Endothelial cell of umbilical vein (primary cell): ENCODE data around the gene PFKFB4. TPM values are rescaled to one million over a fixed set of nuclear protein-coding genes. Genes with fewer than 3 reads are reported as not detected.

ENCODE experiments used
- BruUV-seq: library from RNA; stranded (reverse); fragments of 400-500 nt; replicated peaks from 2 replicates; lab custom pipeline; 2021; lab: Mats Ljungman, UMichigan
- CTCF ChIA-PET: fragments of 300-600, 350-600 bp; sonication (Branson Sonifier 250); formaldehyde crosslinking; loops from one replicate; lab custom pipeline; 2021; ENCODE audit warnings: antibody characterized with exemption, inconsistent platforms; lab: Charles Lee
- POLR2A ChIA-PET: fragments of 300-600, 350-600 bp; sonication (Branson Sonifier 250); formaldehyde crosslinking; loops from one replicate; lab custom pipeline; 2021; ENCODE audit warnings: antibody characterized with exemption, inconsistent platforms; lab: Charles Lee
- DNase-seq: peaks from one replicate; pipeline ENCODE4 v3.0.0-alpha.2; 2011; ENCODE audit warnings: low read depth, low spot score
- FAIRE-seq: peaks from 2 replicates; lab custom pipeline; 2011; peaks lifted over from hg19 to GRCh38; lab: Jason Lieb, UNC
- H2AFZ ChIP-seq: 2 replicates; pipeline ENCODE4 v1.6.0; 2012; ENCODE audit warnings: low read depth, low read length, control low read depth, inconsistent platforms
- H3K27ac ChIP-seq: 2 replicates; pipeline ENCODE4 v1.5.1; 2011; ENCODE audit warnings: low read depth, mild to moderate bottlenecking, control low read depth, low read length, moderate library complexity; ENCODE audit not compliant: insufficient read depth
- H3K27me3 ChIP-seq, 2 experiments: 2 replicates each; pipeline versions ENCODE4 v1.6.0 to v1.6.1; 2011; ENCODE audit warnings: low read length in 2 of 2, mixed read lengths in 1 of 2; ENCODE audit not compliant: control insufficient read depth in 2 of 2, insufficient read depth in 2 of 2
- H3K36me3 ChIP-seq, 2 experiments: 2 replicates in 1 of 2; 3 replicates in 1 of 2; pipeline ENCODE4 v1.5.1; 2011; ENCODE audit warnings: low read length in 2 of 2, mild to moderate bottlenecking in 1 of 2, moderate library complexity in 1 of 2; ENCODE audit not compliant: control insufficient read depth in 2 of 2, insufficient read depth in 2 of 2; ENCODE audit errors: extremely low read depth in 1 of 2
- H3K4me1 ChIP-seq: 3 replicates; pipeline ENCODE4 v1.5.1; 2011; ENCODE audit warnings: mild to moderate bottlenecking, low read length; ENCODE audit not compliant: control insufficient read depth, insufficient read depth; ENCODE audit errors: extremely low read depth
- H3K4me2 ChIP-seq: 2 replicates; pipeline ENCODE4 v1.6.1; 2011; ENCODE audit warnings: low read length, control low read depth, mixed read lengths; ENCODE audit not compliant: insufficient read depth
- H3K4me3 ChIP-seq, 3 experiments: fragments of 200-600 bp in 1 of 3; sonication (generic), shearing (Covaris generic) in 1 of 3; replicated peaks in 1 of 3; 2 replicates each; pipeline ENCODE4 v1.5.1; 2011 to 2016; ENCODE audit warnings: control low read depth in 3 of 3, low read length in 3 of 3, mild to moderate bottlenecking in 2 of 3, inconsistent platforms in 1 of 3, low read depth in 1 of 3, moderate library complexity in 1 of 3; ENCODE audit not compliant: insufficient read depth in 1 of 3
- H3K79me2 ChIP-seq: 2 replicates; pipeline ENCODE4 v1.6.0; 2012; ENCODE audit warnings: low read length, inconsistent platforms; ENCODE audit not compliant: control insufficient read depth, insufficient read depth
- H3K9ac ChIP-seq: replicated peaks from 2 replicates; pipeline ENCODE3; 2011; ENCODE audit warnings: low read length, control low read depth; ENCODE audit not compliant: insufficient read depth; ENCODE audit errors: extremely low read depth
- H3K9me1 ChIP-seq: replicated peaks from 3 replicates; pipeline ENCODE4 v1.6.0; 2011; ENCODE audit warnings: mild to moderate bottlenecking, low read length; ENCODE audit not compliant: control insufficient read depth, insufficient read depth; ENCODE audit errors: extremely low read depth
- H3K9me3 ChIP-seq: replicated peaks from 2 replicates; pipeline ENCODE4 v1.5.1; 2012; ENCODE audit warnings: low read length, inconsistent platforms; ENCODE audit not compliant: control insufficient read depth, insufficient read depth
- H4K20me1 ChIP-seq: replicated peaks from 2 replicates; pipeline ENCODE3; 2011; ENCODE audit warnings: mild to moderate bottlenecking, low read length; ENCODE audit not compliant: control insufficient read depth, insufficient read depth; ENCODE audit errors: extremely low read depth
- EZH2 ChIP-seq: IDR thresholded peaks from 2 replicates; pipeline ENCODE4 v1.6.1; 2012; ENCODE audit warnings: borderline replicate concordance, low read depth, mild to moderate bottlenecking, moderate library complexity, low read length, inconsistent platforms; ENCODE audit not compliant: severe bottlenecking
- FOS ChIP-seq: IDR thresholded peaks from 2 replicates; pipeline ENCODE4 v1.6.1; 2011; ENCODE audit warnings: mild to moderate bottlenecking, low read length, moderate library complexity, borderline replicate concordance; ENCODE audit not compliant: insufficient read depth
- GATA2 ChIP-seq: IDR thresholded peaks from 2 replicates; pipeline ENCODE4 v1.7.0; 2011; ENCODE audit warnings: low read depth, mild to moderate bottlenecking, moderate library complexity, mixed read lengths, low read length; ENCODE audit not compliant: insufficient read length, insufficient read depth
- JUN ChIP-seq: IDR thresholded peaks from 2 replicates; pipeline ENCODE4 v1.6.1; 2011; ENCODE audit warnings: borderline replicate concordance, low read depth; ENCODE audit not compliant: insufficient read length, insufficient read depth
- MYC ChIP-seq: IDR thresholded peaks from one replicate; pipeline ENCODE4 v1.6.1; 2011; ENCODE audit warnings: mild to moderate bottlenecking, low read depth, low read length
- POLR2AphosphoS5 ChIP-seq: IDR thresholded peaks from 2 replicates; pipeline ENCODE4 v1.6.1; 2012; ENCODE audit warnings: low read depth, mild to moderate bottlenecking, control low read depth, low read length, moderate library complexity; ENCODE audit not compliant: insufficient read depth
- dilution Hi-C: fragments of 300-500 bp; cut with MboI; formaldehyde crosslinking; loops from one replicate; pipeline ENCODE4 v1.15.0; 2019; ENCODE audit warnings: low sequenced_read_pairs; ENCODE audit not compliant: extremely low pct_ligation_motif_present
- intact Hi-C: fragments of 100-400 bp; cut with micrococcal nuclease; formaldehyde crosslinking; loops from one replicate; pipeline ENCODE4 v1.10.0; 2022
- polyA plus RNA-seq, 4 experiments: library from polyadenylated mRNA; depleted of rRNA in 3 of 4; stranded (reverse) in 3 of 4; unstranded in 1 of 4; fragments of >200 nt; gene quantifications; 2 replicates each; pipeline versions ENCODE4 v1.2.1 to v1.2.3, GENCODE V29; 2011 to 2012; ENCODE audit warnings: missing spikeins in 1 of 4
- total RNA-seq: library from RNA; stranded (reverse); gene quantifications from 2 replicates; pipeline ENCODE4 v1.2.3, GENCODE V29; 2021
- TF ChIP-seq, protein P1 (sequence below): IDR thresholded peaks from 2 replicates; pipeline ENCODE4 v1.6.1; 2011; ENCODE audit not compliant: insufficient read depth, insufficient read length
- TF ChIP-seq, protein P2 (sequence below), 2 donors: IDR thresholded peaks; 1 replicate in 1 of 2; 2 replicates in 1 of 2; pipeline ENCODE4 v1.5.1; 2011; ENCODE audit warnings: low read length in 2 of 2, mild to moderate bottlenecking in 2 of 2, moderate library complexity in 2 of 2, control low read depth in 1 of 2, inconsistent platforms in 1 of 2, low read depth in 1 of 2; ENCODE audit not compliant: insufficient read depth in 1 of 2; ENCODE audit errors: extremely low read depth in 1 of 2

Gene PFKFB4
- total and polyA plus RNA-seq, 2 donors (not counting 3 experiments of a cell fraction or from before 2014, with no cell fraction given): 4.0 to 4.2 TPM

DNA sequence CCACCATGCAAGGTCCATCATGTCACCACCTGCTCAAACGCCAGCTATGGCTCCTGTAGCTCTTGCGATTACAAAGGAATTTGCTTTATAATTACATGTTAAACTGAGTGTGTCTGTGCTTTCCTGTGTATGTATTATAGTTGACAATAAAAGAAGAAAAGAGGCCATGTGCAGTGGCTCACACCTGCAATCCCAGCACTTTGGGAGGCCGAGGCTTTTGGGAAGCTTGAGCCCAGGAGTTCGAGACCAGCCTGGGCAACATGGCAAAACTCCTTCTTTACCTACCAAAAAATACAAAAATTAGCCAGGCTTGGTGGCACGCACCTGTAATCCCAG lies 83.0 kb downstream of the PFKFB4 start:
- H3K9me3 ChIP-seq: no peaks in the 10 kb centered on the region
- CTCF ChIA-PET: interaction anchor here (1.0 to 3.9 kb wide), 9 partner anchors 9 to 76 kb away, joined by 3 to 26 read pairs (median 10); partner anchors contain the start of genes CCDC51 and TMA7
- peaks cover 0 to 26% of the 10 kb centered on the region in 2 experiments for H3K36me3 ChIP-seq
- no peak overlapping the region for H3K4me3 ChIP-seq
- POLR2A ChIA-PET: interaction anchor here (0.6 to 0.7 kb wide), 3 partner anchors 26 to 45 kb away, joined by 4 to 8 read pairs (median 4); no protein-coding TSS in a partner anchor
- no peaks in the 10 kb centered on the region for H3K9me1 ChIP-seq
- intact Hi-C loops (loop anchor here (1.0 kb wide), 3 partner anchors 8 to 73 kb away; no protein-coding TSS in a partner anchor), dilution Hi-C loops (no loop called here)
- H3K79me2 ChIP-seq: peaks cover 38% of the 10 kb centered on the region
- H3K4me2 ChIP-seq: peak overlapping the region; percentile 14
- FAIRE-seq (no peak), DNase-seq (no peak)
- H2AFZ ChIP-seq: peak overlapping the region; percentile 66
- H3K27ac ChIP-seq: peak overlapping the region; percentile 95
- TF ChIP-seq MYC: no peak
- TF ChIP-seq GATA2: no peak
- TF ChIP-seq EZH2: no peak
- no peak for TF ChIP-seq FOS
- TF ChIP-seq, protein P1, sequence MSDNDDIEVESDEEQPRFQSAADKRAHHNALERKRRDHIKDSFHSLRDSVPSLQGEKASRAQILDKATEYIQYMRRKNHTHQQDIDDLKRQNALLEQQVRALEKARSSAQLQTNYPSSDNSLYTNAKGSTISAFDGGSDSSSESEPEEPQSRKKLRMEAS: no peak
- no peak for TF ChIP-seq JUN
- TF ChIP-seq, protein P2, sequence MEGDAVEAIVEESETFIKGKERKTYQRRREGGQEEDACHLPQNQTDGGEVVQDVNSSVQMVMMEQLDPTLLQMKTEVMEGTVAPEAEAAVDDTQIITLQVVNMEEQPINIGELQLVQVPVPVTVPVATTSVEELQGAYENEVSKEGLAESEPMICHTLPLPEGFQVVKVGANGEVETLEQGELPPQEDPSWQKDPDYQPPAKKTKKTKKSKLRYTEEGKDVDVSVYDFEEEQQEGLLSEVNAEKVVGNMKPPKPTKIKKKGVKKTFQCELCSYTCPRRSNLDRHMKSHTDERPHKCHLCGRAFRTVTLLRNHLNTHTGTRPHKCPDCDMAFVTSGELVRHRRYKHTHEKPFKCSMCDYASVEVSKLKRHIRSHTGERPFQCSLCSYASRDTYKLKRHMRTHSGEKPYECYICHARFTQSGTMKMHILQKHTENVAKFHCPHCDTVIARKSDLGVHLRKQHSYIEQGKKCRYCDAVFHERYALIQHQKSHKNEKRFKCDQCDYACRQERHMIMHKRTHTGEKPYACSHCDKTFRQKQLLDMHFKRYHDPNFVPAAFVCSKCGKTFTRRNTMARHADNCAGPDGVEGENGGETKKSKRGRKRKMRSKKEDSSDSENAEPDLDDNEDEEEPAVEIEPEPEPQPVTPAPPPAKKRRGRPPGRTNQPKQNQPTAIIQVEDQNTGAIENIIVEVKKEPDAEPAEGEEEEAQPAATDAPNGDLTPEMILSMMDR (IDR thresholded peaks at IDR 0.05; ENCODE audit: extremely low read depth in 1 of 2, insufficient read depth in 1 of 2, low read depth in 1 of 2, low read length in 2 of 2): no peak
- no peak for TF ChIP-seq POLR2AphosphoS5
- H3K27me3 ChIP-seq: no peaks in the 10 kb centered on the region
- H3K4me1 ChIP-seq: peaks cover 10% of the 10 kb centered on the region
- no peaks in the 10 kb centered on the region for H4K20me1 ChIP-seq
- no TSS peak for BruUV-seq
- no peak overlapping the region for H3K9ac ChIP-seq
